GM23338 (cell line): Measurements from ENCODE around the gene ATF7IP2. TPM values are rescaled to one million over a fixed set of nuclear protein-coding genes. Genes with fewer than 3 reads are reported as not detected.

Experiments
- ATAC-seq: fragments of 200-7000 bp; cut with Tn5 transposase; 3 replicates; pipeline ENCODE4 v1.9.1; 2020
- DNase-seq: peaks from one replicate; pipeline ENCODE4 v3.0.0-alpha.2; 2015; ENCODE audit warnings: low spot score
- H2AFZ ChIP-seq: fragments of 200-600 bp; sonication (generic); 2 replicates; pipeline ENCODE4 v1.8.0; 2016; ENCODE audit warnings: antibody characterized with exemption, mild to moderate bottlenecking, moderate library complexity
- H3F3A ChIP-seq: fragments of 200-600 bp; sonication (generic); replicated peaks from 2 replicates; pipeline ENCODE4 v1.8.0; 2017; ENCODE audit warnings: antibody characterized with exemption, mixed run types, low read depth
- H3K27ac ChIP-seq: fragments of 200-600 bp; sonication (generic); 2 replicates; pipeline ENCODE4 v1.6.1; 2016; ENCODE audit warnings: low read depth
- H3K27me3 ChIP-seq: fragments of 200-600 bp; sonication (generic); 2 replicates; pipeline ENCODE4 v1.8.0; 2016; ENCODE audit warnings: mild to moderate bottlenecking, mixed run types, moderate library complexity; ENCODE audit not compliant: insufficient read depth
- H3K36me3 ChIP-seq: fragments of 200-600 bp; sonication (generic); 2 replicates; pipeline ENCODE4 v1.8.0; 2016; ENCODE audit warnings: mild to moderate bottlenecking; ENCODE audit not compliant: insufficient read depth
- H3K4me1 ChIP-seq: fragments of 200-600 bp; sonication (generic); 2 replicates; pipeline ENCODE4 v1.8.0; 2016; ENCODE audit warnings: mild to moderate bottlenecking, moderate library complexity; ENCODE audit not compliant: insufficient read depth
- H3K4me2 ChIP-seq: fragments of 200-600 bp; sonication (generic); 2 replicates; pipeline ENCODE4 v1.7.1; 2017; ENCODE audit warnings: mixed run types
- H3K4me3 ChIP-seq: fragments of 200-600 bp; sonication (generic); 2 replicates; pipeline ENCODE4 v1.6.1; 2016; ENCODE audit warnings: mixed run types
- H3K79me2 ChIP-seq: fragments of 200-600 bp; sonication (generic); replicated peaks from 2 replicates; pipeline ENCODE4 v1.8.0; 2017; ENCODE audit warnings: mild to moderate bottlenecking; ENCODE audit not compliant: insufficient read depth
- H3K9me2 ChIP-seq: fragments of 200-600 bp; sonication (generic); 2 replicates; pipeline ENCODE4 v1.8.0; 2017; ENCODE audit not compliant: insufficient read depth
- H4K20me1 ChIP-seq: fragments of 200-600 bp; sonication (generic); replicated peaks from 2 replicates; pipeline ENCODE4 v1.8.0; 2017; ENCODE audit warnings: mild to moderate bottlenecking; ENCODE audit not compliant: insufficient read depth
- H3K27ac Mint-ChIP-seq: 2 replicates; pipeline ENCODE4 v1.8.0; 2020; ENCODE audit warnings: inconsistent platforms, mild to moderate bottlenecking, moderate library complexity, mixed read lengths
- H3K27me3 Mint-ChIP-seq: 3 replicates; pipeline ENCODE4 v1.8.0; 2022; ENCODE audit warnings: low read depth, mild to moderate bottlenecking, moderate library complexity, mixed read lengths, inconsistent platforms; ENCODE audit not compliant: insufficient read depth, poor library complexity
- H3K36me3 Mint-ChIP-seq: 3 replicates; pipeline ENCODE4 v1.8.0; 2021; ENCODE audit warnings: low read depth, mild to moderate bottlenecking, inconsistent platforms, moderate library complexity, mixed read lengths
- H3K4me1 Mint-ChIP-seq: 3 replicates; pipeline ENCODE4 v1.8.0; 2020; ENCODE audit warnings: mild to moderate bottlenecking, inconsistent platforms, mixed read lengths
- H3K4me3 Mint-ChIP-seq: 3 replicates; pipeline ENCODE4 v1.8.0; 2021; ENCODE audit warnings: moderate library complexity, mild to moderate bottlenecking, inconsistent platforms, mixed read lengths
- H3K9me3 Mint-ChIP-seq: 3 replicates; pipeline ENCODE4 v1.8.0; 2020; ENCODE audit warnings: moderate library complexity, mild to moderate bottlenecking, inconsistent platforms, mixed read lengths
- CREB1 ChIP-seq: fragments of 250-450 bp; sonication (Bioruptor Pico); IDR thresholded peaks from 2 replicates; pipeline ENCODE4 v1.5.0; 2020; ENCODE audit warnings: low read depth, mild to moderate bottlenecking, moderate library complexity
- EZH2 ChIP-seq: fragments of 200-600 bp; sonication (generic); IDR thresholded peaks from one replicate; pipeline ENCODE4 v1.8.0; 2017; ENCODE audit warnings: antibody characterized with exemption, mild to moderate bottlenecking, low read depth; ENCODE audit not compliant: unreplicated experiment
- EZH2phosphoT487 ChIP-seq: fragments of 200-600 bp; sonication (generic); IDR thresholded peaks from one replicate; pipeline ENCODE4 v1.8.1; 2018; ENCODE audit warnings: antibody characterized with exemption; ENCODE audit not compliant: unreplicated experiment
- JUNB ChIP-seq: IDR thresholded peaks from one replicate; pipeline ENCODE4 v1.6.1; 2016; ENCODE audit warnings: antibody characterized with exemption; ENCODE audit not compliant: unreplicated experiment
- NANOG ChIP-seq: IDR thresholded peaks from 2 replicates; pipeline ENCODE4 v1.6.1; 2016; ENCODE audit warnings: antibody characterized with exemption, borderline replicate concordance
- STAT1 ChIP-seq: IDR thresholded peaks from one replicate; pipeline ENCODE4 v1.6.1; 2016; ENCODE audit warnings: antibody characterized with exemption; ENCODE audit not compliant: unreplicated experiment
- ZNF114 ChIP-seq: fragments of 250-450 bp; sonication (Bioruptor Pico); IDR thresholded peaks from 2 replicates; pipeline ENCODE4 v1.5.0; 2020; ENCODE audit warnings: mild to moderate bottlenecking, moderate library complexity
- polyA plus RNA-seq: library from polyadenylated mRNA; unstranded; fragments of >200 nt; fragmentation: Nextera tagmentation; extraction: Ambion mirVana; gene quantifications from 2 replicates; pipeline ENCODE4 v1.2.1, GENCODE V29; 2016
- total RNA-seq: library from RNA; depleted of rRNA; stranded (reverse); fragments of >200 nt; shearing (Covaris generic); gene quantifications from 2 replicates; pipeline ENCODE4 v1.2.3, GENCODE V29; 2014
- TF ChIP-seq, protein P1 (sequence below): IDR thresholded peaks from one replicate; pipeline ENCODE4 v1.6.1; 2018; ENCODE audit warnings: antibody characterized with exemption; ENCODE audit not compliant: unreplicated experiment
- TF ChIP-seq, protein P2 (sequence below), 2 experiments: fragments of 200-600 bp in 1 of 2; sonication (generic) in 1 of 2; conservative IDR thresholded peaks; 2 replicates each; pipeline versions ENCODE4 v1.5.1 to v1.6.1; 2016 to 2017; ENCODE audit warnings: antibody characterized with exemption in 2 of 2, low read depth in 2 of 2, mild to moderate bottlenecking in 2 of 2, moderate library complexity in 1 of 2
- TF ChIP-seq, protein P3 (sequence below): IDR thresholded peaks from 2 replicates; pipeline ENCODE4 v1.6.1; 2016; ENCODE audit warnings: antibody characterized with exemption

ATF7IP2 gene
- total and polyA plus RNA-seq, 2 experiments from 2014 or later: 27.9 to 55.7 TPM

DNA sequence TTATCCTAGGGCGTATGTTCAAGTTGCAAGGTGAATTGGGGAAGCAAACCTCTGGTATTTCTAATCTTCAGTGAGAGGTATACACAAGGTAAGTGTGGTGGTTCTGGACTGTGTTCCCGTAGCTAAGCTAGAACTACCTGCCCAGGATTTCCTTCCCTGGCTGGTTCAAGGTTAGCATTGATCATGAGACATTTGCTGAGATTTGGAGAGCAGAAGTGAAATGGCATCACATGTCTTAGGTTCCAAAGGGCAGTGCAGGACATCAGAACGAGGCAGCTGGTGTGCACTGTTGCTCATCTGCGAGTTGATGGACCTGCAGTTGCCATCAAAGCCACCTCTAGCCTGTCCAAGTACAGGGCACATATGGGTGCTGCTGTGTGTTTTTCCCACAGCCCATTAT is 99.3 kb downstream of the ATF7IP2 start (continued):
- TF ChIP-seq EZH2phosphoT487: no peak

DNA sequence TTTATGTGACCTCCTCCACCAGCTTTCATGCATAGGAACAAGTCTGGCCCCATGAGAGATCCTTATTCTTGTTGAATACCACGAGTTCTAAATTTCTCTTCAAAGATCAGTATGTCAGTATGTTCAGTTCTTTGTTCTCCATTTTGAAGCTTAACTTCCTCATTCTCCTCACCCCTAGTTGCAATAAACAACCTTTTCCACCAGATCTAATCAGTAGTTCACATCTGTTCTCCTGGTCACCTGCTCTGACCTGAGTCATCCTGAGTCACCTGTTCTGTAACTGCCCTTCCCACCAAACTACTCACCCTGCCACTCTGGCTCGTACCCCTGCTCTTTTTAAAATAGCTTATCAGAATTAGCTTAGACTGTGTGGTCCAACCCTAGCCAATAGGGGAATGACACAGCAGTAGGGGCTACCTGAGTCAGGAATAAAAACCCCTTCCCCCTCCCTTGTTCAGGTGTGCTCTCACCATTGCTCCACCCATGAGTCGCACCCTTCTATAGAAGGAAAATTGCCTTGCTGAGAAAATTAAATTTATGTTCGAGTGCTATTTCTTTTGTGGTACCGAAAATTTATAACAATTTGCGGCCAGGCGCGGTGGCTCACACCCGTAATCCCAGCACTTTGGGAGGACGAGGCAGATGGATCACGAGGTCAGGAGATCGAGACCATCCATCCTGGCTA is 100.0 kb downstream of the ATF7IP2 start:
- no peaks in the 10 kb centered on the region for H3K79me2 ChIP-seq
- H3F3A ChIP-seq: no peaks in the 10 kb centered on the region
- H3K4me1 ChIP-seq: peaks cover 4% of the 10 kb centered on the region; the same call in 1 of the 2 replicates
- H3K27me3 ChIP-seq: no peaks in the 10 kb centered on the region
- H3K36me3 ChIP-seq: peaks cover 6% of the 10 kb centered on the region; the same call in 1 of the 2 replicates
- no peak overlapping the region for H3K27ac ChIP-seq
- DNase-seq: no peak
- no peak overlapping the region for H3K4me3 Mint-ChIP-seq
- H3K27me3 Mint-ChIP-seq: no peaks in the 10 kb centered on the region
- peaks cover 35% of the 10 kb centered on the region for H3K9me3 Mint-ChIP-seq
- H3K4me2 ChIP-seq: no peak overlapping the region
- no peak for ATAC-seq
- H3K4me1 Mint-ChIP-seq: no peaks in the 10 kb centered on the region
- H4K20me1 ChIP-seq: no peaks in the 10 kb centered on the region
- H3K9me2 ChIP-seq: no peaks in the 10 kb centered on the region
- H3K4me3 ChIP-seq: no peak overlapping the region
- H2AFZ ChIP-seq: no peak overlapping the region
- peaks cover 45% of the 10 kb centered on the region for H3K36me3 Mint-ChIP-seq
- no peak overlapping the region for H3K27ac Mint-ChIP-seq
- TF ChIP-seq, protein P1, sequence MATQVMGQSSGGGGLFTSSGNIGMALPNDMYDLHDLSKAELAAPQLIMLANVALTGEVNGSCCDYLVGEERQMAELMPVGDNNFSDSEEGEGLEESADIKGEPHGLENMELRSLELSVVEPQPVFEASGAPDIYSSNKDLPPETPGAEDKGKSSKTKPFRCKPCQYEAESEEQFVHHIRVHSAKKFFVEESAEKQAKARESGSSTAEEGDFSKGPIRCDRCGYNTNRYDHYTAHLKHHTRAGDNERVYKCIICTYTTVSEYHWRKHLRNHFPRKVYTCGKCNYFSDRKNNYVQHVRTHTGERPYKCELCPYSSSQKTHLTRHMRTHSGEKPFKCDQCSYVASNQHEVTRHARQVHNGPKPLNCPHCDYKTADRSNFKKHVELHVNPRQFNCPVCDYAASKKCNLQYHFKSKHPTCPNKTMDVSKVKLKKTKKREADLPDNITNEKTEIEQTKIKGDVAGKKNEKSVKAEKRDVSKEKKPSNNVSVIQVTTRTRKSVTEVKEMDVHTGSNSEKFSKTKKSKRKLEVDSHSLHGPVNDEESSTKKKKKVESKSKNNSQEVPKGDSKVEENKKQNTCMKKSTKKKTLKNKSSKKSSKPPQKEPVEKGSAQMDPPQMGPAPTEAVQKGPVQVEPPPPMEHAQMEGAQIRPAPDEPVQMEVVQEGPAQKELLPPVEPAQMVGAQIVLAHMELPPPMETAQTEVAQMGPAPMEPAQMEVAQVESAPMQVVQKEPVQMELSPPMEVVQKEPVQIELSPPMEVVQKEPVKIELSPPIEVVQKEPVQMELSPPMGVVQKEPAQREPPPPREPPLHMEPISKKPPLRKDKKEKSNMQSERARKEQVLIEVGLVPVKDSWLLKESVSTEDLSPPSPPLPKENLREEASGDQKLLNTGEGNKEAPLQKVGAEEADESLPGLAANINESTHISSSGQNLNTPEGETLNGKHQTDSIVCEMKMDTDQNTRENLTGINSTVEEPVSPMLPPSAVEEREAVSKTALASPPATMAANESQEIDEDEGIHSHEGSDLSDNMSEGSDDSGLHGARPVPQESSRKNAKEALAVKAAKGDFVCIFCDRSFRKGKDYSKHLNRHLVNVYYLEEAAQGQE: no peak
- TF ChIP-seq, protein P2, sequence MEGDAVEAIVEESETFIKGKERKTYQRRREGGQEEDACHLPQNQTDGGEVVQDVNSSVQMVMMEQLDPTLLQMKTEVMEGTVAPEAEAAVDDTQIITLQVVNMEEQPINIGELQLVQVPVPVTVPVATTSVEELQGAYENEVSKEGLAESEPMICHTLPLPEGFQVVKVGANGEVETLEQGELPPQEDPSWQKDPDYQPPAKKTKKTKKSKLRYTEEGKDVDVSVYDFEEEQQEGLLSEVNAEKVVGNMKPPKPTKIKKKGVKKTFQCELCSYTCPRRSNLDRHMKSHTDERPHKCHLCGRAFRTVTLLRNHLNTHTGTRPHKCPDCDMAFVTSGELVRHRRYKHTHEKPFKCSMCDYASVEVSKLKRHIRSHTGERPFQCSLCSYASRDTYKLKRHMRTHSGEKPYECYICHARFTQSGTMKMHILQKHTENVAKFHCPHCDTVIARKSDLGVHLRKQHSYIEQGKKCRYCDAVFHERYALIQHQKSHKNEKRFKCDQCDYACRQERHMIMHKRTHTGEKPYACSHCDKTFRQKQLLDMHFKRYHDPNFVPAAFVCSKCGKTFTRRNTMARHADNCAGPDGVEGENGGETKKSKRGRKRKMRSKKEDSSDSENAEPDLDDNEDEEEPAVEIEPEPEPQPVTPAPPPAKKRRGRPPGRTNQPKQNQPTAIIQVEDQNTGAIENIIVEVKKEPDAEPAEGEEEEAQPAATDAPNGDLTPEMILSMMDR (conservative IDR thresholded peaks at IDR 0.05; ENCODE audit: low read depth in 2 of 2): no peak
- TF ChIP-seq EZH2phosphoT487 (no peak), ZNF114 (CRISPR knock-in tag) (no peak), NANOG (no peak), CREB1 (CRISPR knock-in tag) (no peak), EZH2 (no peak), STAT1 (no peak), JUNB (no peak)
- TF ChIP-seq, protein P3, sequence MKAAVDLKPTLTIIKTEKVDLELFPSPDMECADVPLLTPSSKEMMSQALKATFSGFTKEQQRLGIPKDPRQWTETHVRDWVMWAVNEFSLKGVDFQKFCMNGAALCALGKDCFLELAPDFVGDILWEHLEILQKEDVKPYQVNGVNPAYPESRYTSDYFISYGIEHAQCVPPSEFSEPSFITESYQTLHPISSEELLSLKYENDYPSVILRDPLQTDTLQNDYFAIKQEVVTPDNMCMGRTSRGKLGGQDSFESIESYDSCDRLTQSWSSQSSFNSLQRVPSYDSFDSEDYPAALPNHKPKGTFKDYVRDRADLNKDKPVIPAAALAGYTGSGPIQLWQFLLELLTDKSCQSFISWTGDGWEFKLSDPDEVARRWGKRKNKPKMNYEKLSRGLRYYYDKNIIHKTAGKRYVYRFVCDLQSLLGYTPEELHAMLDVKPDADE: no peak
